GM19351 (cell line): ENCODE measurements around the gene TIMM44.

Source experiments
- ATAC-seq: cut with Tn5 transposase; IDR thresholded peaks from one replicate; pipeline ENCODE4 v1.9.1; 2021; ENCODE audit warnings: mild to moderate bottlenecking, moderate library complexity; ENCODE audit not compliant: unreplicated experiment

TIMM44 gene

GRCh38 chr19:7915250-7916102 is 28.0 kb downstream of the TIMM44 start:
- ATAC-seq = no peak

GRCh38 chr19:7914598-7915045 is 28.8 kb downstream of the TIMM44 start, which contains the start of gene TGFBR3L:
Gene TGFBR3L (plus strand): TSS chr19:7914830.
- no peak for ATAC-seq

GRCh38 chr19:7914099-7914498 is 29.4 kb downstream of the TIMM44 start:
- no peak for ATAC-seq

GRCh38 chr19:7913652-7914051 is 29.8 kb downstream of the TIMM44 start:
- no peak for ATAC-seq

GRCh38 chr19:7912697-7913564 is 30.5 kb downstream of the TIMM44 start:
- no peak for ATAC-seq

GRCh38 chr19:7912144-7912696 is 31.2 kb downstream of the TIMM44 start:
- ATAC-seq = no peak

- ATAC-seq = no peak
Observed at GRCh38 chr19:7911508-7912143, 31.8 kb downstream of the TIMM44 start.

GRCh38 chr19:7910321-7911161 is 32.9 kb downstream of the TIMM44 start:
- no peak for ATAC-seq

- ATAC-seq = no peak
Observed at GRCh38 chr19:7909471-7910067, 33.9 kb downstream of the TIMM44 start.

- ATAC-seq = no peak
Observed at GRCh38 chr19:7908742-7909461, 34.6 kb downstream of the TIMM44 start.

- no peak for ATAC-seq
Observed at GRCh38 chr19:7908078-7908699, 35.3 kb downstream of the TIMM44 start.

GRCh38 chr19:7907544-7907943 is 35.9 kb downstream of the TIMM44 start:
- no peak for ATAC-seq

- ATAC-seq = no peak
Observed at GRCh38 chr19:7907122-7907521, 36.3 kb downstream of the TIMM44 start.

GRCh38 chr19:7905859-7906258 is 37.6 kb downstream of the TIMM44 start:
- no peak for ATAC-seq

GRCh38 chr19:7905268-7905667 is 38.2 kb downstream of the TIMM44 start:
- no peak for ATAC-seq

GRCh38 chr19:7904074-7905020 is 39.1 kb downstream of the TIMM44 start:
- ATAC-seq = peak; percentile 31
